ENCODE results near the gene CDK6. TPM values are rescaled to one million over a fixed set of nuclear protein-coding genes. Genes with fewer than 3 reads are reported as not detected.

The CDK6 gene
- total RNA-seq, 4 donors from 2014 or later = 12.9 to 32.7 (median 21.6) TPM

DNA sequence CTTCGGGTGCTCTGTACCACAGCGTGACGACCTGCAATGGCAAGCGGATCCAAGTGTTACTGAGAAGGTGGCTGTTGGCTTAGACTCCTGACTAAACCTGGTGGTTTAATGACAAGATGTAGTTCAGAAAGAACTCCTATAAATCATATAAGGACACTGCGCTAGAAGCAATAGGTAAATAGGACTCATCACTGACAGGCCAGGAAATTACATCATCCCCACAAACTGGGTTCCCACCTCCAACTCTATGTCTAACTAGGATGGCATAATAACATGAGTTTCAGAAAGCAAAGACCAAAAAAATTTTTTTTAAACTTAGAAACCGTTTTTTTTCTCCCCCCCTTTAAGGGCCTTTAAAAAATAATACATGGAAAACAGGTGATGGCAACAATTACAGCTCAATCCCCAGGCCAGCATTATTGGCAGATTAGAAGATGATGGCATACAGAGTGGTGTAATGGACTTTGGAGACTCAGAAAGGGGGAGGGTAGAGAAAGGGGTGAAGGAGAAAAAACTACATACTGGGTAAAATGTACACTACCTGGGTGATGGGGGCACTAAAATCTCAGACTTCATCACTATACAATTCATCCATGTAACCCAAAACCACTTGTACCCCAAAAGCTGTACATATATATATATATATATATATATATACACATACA is 164.7 kb downstream of the CDK6 start:
- H3K4me1 ChIP-seq = no peaks in the 10 kb centered on the region
- H3K27me3 ChIP-seq = no peaks in the 10 kb centered on the region
- H3K36me3 ChIP-seq = no peaks in the 10 kb centered on the region
- H3K9me3 ChIP-seq = no peaks in the 10 kb centered on the region
- TF ChIP-seq, protein P1, sequence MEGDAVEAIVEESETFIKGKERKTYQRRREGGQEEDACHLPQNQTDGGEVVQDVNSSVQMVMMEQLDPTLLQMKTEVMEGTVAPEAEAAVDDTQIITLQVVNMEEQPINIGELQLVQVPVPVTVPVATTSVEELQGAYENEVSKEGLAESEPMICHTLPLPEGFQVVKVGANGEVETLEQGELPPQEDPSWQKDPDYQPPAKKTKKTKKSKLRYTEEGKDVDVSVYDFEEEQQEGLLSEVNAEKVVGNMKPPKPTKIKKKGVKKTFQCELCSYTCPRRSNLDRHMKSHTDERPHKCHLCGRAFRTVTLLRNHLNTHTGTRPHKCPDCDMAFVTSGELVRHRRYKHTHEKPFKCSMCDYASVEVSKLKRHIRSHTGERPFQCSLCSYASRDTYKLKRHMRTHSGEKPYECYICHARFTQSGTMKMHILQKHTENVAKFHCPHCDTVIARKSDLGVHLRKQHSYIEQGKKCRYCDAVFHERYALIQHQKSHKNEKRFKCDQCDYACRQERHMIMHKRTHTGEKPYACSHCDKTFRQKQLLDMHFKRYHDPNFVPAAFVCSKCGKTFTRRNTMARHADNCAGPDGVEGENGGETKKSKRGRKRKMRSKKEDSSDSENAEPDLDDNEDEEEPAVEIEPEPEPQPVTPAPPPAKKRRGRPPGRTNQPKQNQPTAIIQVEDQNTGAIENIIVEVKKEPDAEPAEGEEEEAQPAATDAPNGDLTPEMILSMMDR (IDR thresholded peaks at IDR 0.05) = no peak
- TF ChIP-seq EP300 (IDR thresholded peaks at IDR 0.05; ENCODE audit: low read depth) (no peak), POLR2A (IDR thresholded peaks at IDR 0.05) (no peak), POLR2AphosphoS5 (IDR thresholded peaks at IDR 0.05) (no peak)
- whole genome bisulfite sequencing, 2 donors (ENCODE audit: low coverage in 1 of 2) = 80 to 87% methylated on average over 6 of the region's 6 CpGs
- in situ Hi-C loops (cut with MboI; ENCODE audit: low pct_ligation_motif_present in 1 of 4, low pct_unique_long_range_greater_than_20kb in 1 of 4, low sequenced_read_pairs in 3 of 4) (no loop called here), intact Hi-C loops (cut with DNase I; ENCODE audit: low total_unique reads) (no loop called here)
- no peak overlapping the region for H3K4me3 ChIP-seq
- no peak for DNase-seq
- no peak overlapping the region for H3K27ac ChIP-seq

GRCh38 chr7:92670204-92670851 is 166.0 kb downstream of the CDK6 start:
- WGBS, 2 donors (ENCODE audit: low coverage in 1 of 2) = 79 to 83% methylated on average over 2 of the region's 2 CpGs
- in situ Hi-C loops (cut with MboI; ENCODE audit: low pct_ligation_motif_present in 1 of 4, low pct_unique_long_range_greater_than_20kb in 1 of 4, low sequenced_read_pairs in 3 of 4) = no loop called here

GRCh38 chr7:92669616-92670165 is 166.7 kb downstream of the CDK6 start:
- no peak overlapping the region for H3K4me3 ChIP-seq
- TF ChIP-seq POLR2AphosphoS5 (IDR thresholded peaks at IDR 0.05) (no peak), POLR2A (IDR thresholded peaks at IDR 0.05) (no peak), EP300 (IDR thresholded peaks at IDR 0.05; ENCODE audit: low read depth) (no peak)
- TF ChIP-seq, protein P1 (IDR thresholded peaks at IDR 0.05) = no peak
- H3K4me1 ChIP-seq = no peaks in the 10 kb centered on the region
- H3K27me3 ChIP-seq = no peaks in the 10 kb centered on the region
- intact Hi-C loops (cut with DNase I; ENCODE audit: low total_unique reads) (no loop called here), in situ Hi-C loops (cut with MboI; ENCODE audit: low pct_ligation_motif_present in 1 of 4, low pct_unique_long_range_greater_than_20kb in 1 of 4, low sequenced_read_pairs in 3 of 4) (no loop called here)
- 75 to 89% methylated on average over 1 to 3 of the region's 3 CpGs for WGBS, 2 donors (ENCODE audit: low coverage in 1 of 2)
- DNase-seq = no peak
- no peaks in the 10 kb centered on the region for H3K9me3 ChIP-seq
- no peaks in the 10 kb centered on the region for H3K36me3 ChIP-seq
- H3K27ac ChIP-seq = no peak overlapping the region

More at GRCh38 chr7:92670204-92670851, 166.0 kb downstream of the CDK6 start:
- no peaks in the 10 kb centered on the region for H3K9me3 ChIP-seq
- no peaks in the 10 kb centered on the region for H3K27me3 ChIP-seq
- intact Hi-C loops (cut with DNase I; ENCODE audit: low total_unique reads) = no loop called here
- no peaks in the 10 kb centered on the region for H3K4me1 ChIP-seq
- no peak for TF ChIP-seq POLR2AphosphoS5 (IDR thresholded peaks at IDR 0.05)
- TF ChIP-seq, protein P1 (IDR thresholded peaks at IDR 0.05) = no peak
- no peaks in the 10 kb centered on the region for H3K36me3 ChIP-seq
- H3K27ac ChIP-seq = no peak overlapping the region
- no peak overlapping the region for H3K4me3 ChIP-seq
- DNase-seq = no peak

DNA sequence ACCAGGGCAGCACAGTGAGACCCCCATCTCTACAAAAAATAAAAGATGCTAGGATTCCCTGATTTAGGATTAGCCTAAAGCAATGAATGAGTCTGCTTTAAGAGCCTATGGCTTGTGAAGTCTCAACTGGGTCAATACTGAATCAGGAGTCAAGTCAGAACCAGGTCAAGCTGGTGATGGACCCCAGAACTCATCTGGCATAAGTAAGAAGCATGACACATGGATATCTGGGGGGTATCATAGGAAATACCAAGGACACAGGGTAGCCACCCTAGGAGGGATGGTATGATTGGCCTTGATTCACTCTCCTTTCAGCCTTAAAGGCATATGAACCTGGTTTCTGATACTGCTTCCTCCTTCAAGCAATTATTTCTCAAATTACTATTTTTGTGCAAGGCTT is 167.8 kb downstream of the CDK6 start:
- H3K4me1 ChIP-seq = no peaks in the 10 kb centered on the region
- H3K27me3 ChIP-seq = no peaks in the 10 kb centered on the region
- in situ Hi-C loops (cut with MboI; ENCODE audit: low pct_ligation_motif_present in 1 of 4, low pct_unique_long_range_greater_than_20kb in 1 of 4, low sequenced_read_pairs in 3 of 4) (no loop called here), intact Hi-C loops (cut with DNase I; ENCODE audit: low total_unique reads) (no loop called here)
- no peaks in the 10 kb centered on the region for H3K36me3 ChIP-seq
- H3K4me3 ChIP-seq = no peak overlapping the region
- H3K27ac ChIP-seq = no peak overlapping the region
- TF ChIP-seq POLR2A (IDR thresholded peaks at IDR 0.05) (no peak), POLR2AphosphoS5 (IDR thresholded peaks at IDR 0.05) (no peak), EP300 (IDR thresholded peaks at IDR 0.05; ENCODE audit: low read depth) (no peak)
- TF ChIP-seq, protein P1 (IDR thresholded peaks at IDR 0.05) = no peak
- no peak for DNase-seq
- no peaks in the 10 kb centered on the region for H3K9me3 ChIP-seq

Data from transverse colon (tissue), 4 donors.